ENCODE results near the gene CNN3.
A peak's percentile ranks its signal among the peaks of the same experiment; 100 is the strongest.

The CNN3 gene

GRCh38 chr1:94935476-94935875, 8.6 kb upstream of the CNN3 start:
- ChIA-PET POLR2A (interaction anchor here (1.2 kb wide), 1 partner anchor 9 kb away, joined by 4 read pairs; the partner anchor contains the start of gene CNN3), CTCF (no interaction called here)
- Histone ChIP-seq H3K36me3 (ENCODE audit: control insufficient read depth in 2 of 2, insufficient read depth in 1 of 2, low read length in 2 of 2) (peaks cover 0 to 8% of the 10 kb centered on the region in 2 experiments; a peak in 1 of 3 replicates), H3K27ac (ENCODE audit: extremely low read depth, low read depth, low read length) (peak overlapping the region; percentile 7; the same call in 1 of the 2 replicates), H3K9me3 (ENCODE audit: control insufficient read depth, insufficient read depth, low read depth, low read length) (no peaks in the 10 kb centered on the region), H3K4me1 (ENCODE audit: control insufficient read depth, insufficient read depth, low read length) (peaks cover 23% of the 10 kb centered on the region), H3K4me3 (ENCODE audit: low read depth, low read length) (no peak overlapping the region)
- TF ChIP-seq ZNF302 (tag by site-specific recombination; IDR thresholded peaks at IDR 0.05; ENCODE audit: low read depth) (no peak), ZNF670 (tag by site-specific recombination; IDR thresholded peaks at IDR 0.05; ENCODE audit: low read depth) (no peak), ZNF792 (tag by site-specific recombination; IDR thresholded peaks at IDR 0.05) (no peak), ZBTB17 (tag by site-specific recombination; IDR thresholded peaks at IDR 0.05) (peak; percentile 2; the same call in 1 of the 2 replicates), ZSCAN16 (tag by site-specific recombination; IDR thresholded peaks at IDR 0.05) (no peak), PRDM10 (tag by site-specific recombination; IDR thresholded peaks at IDR 0.05) (no peak), ZBTB1 (tag by site-specific recombination; IDR thresholded peaks at IDR 0.05) (no peak), PRDM6 (tag by site-specific recombination; IDR thresholded peaks at IDR 0.05) (peak; percentile 57; the same call in 1 of the 2 replicates)

- POLR2A ChIA-PET, result interaction anchor here (1.2 kb wide), 1 partner anchor 8 kb away, joined by 4 read pairs; the partner anchor contains the start of gene CNN3
- CTCF ChIA-PET, result interaction anchor here (0.6 kb wide), 1 partner anchor 898 kb away, joined by 4 read pairs; no protein-coding TSS in a partner anchor
Measured at GRCh38 chr1:94935034-94935433, 8.1 kb upstream of the CNN3 start.

More at GRCh38 chr1:94935034-94935433, 8.1 kb upstream of the CNN3 start:
- H3K4me1 ChIP-seq (ENCODE audit: control insufficient read depth, insufficient read depth, low read length), result peaks cover 23% of the 10 kb centered on the region
- no peaks in the 10 kb centered on the region for H3K9me3 ChIP-seq (ENCODE audit: control insufficient read depth, insufficient read depth, low read depth, low read length)
- TF ChIP-seq HOXC10 (CRISPR knock-in tag; IDR thresholded peaks at IDR 0.05) (no peak), ZNF112 (tag by site-specific recombination; IDR thresholded peaks at IDR 0.05) (no peak), KLF16 (tag by site-specific recombination; IDR thresholded peaks at IDR 0.05) (no peak), ZNF302 (tag by site-specific recombination; IDR thresholded peaks at IDR 0.05; ENCODE audit: low read depth) (no peak), ZNF76 (tag by site-specific recombination; IDR thresholded peaks at IDR 0.05; ENCODE audit: borderline replicate concordance, low read depth) (no peak), ZBTB20 (tag by site-specific recombination; IDR thresholded peaks at IDR 0.05) (no peak), ZBTB10 (tag by site-specific recombination; IDR thresholded peaks at IDR 0.05) (no peak)
- H3K36me3 ChIP-seq (ENCODE audit: control insufficient read depth in 2 of 2, insufficient read depth in 1 of 2, low read length in 2 of 2), result peaks cover 0 to 8% of the 10 kb centered on the region in 2 experiments; a peak in 1 of 3 replicates
- no peak overlapping the region for H3K4me3 ChIP-seq (ENCODE audit: low read depth, low read length)
- H3K27ac ChIP-seq (ENCODE audit: extremely low read depth, low read depth, low read length), result no peak overlapping the region

Measured in HEK293 (cell line).